Measurements from ENCODE around the gene CASKIN1.
"Not testable (repeated sequence)": the region's sequence is repeated elsewhere in the genome, so short reads cannot be mapped to it uniquely, and the experiment has no call there.

The CASKIN1 gene

DNA sequence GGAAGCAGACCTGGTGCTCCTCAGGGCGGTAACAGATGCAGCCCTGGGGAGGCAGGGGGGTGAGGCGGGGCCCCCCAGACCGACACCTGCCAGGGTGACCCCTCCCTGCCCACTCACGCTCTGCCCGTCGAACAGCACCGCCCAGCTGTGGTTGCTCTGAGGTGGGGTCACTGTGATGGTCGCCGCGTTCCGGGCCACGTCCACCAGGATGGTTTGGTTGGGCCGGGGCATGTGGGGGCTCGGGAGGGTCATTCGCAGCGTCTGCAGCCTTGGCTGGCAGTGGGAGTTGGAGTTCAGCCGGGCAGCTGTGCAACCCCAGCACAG lies 13.6 kb upstream of the CASKIN1 start:
- DNase-seq, result no peak

- DNase-seq, result no peak
These were observed 13.0 kb upstream of the CASKIN1 start for GRCh38 chr16:2209258-2210008.

GRCh38 chr16:2208772-2209171 lies 12.4 kb upstream of the CASKIN1 start:
- DNase-seq, result no peak

GRCh38 chr16:2208308-2208707 lies 11.9 kb upstream of the CASKIN1 start:
- no peak for DNase-seq

DNA sequence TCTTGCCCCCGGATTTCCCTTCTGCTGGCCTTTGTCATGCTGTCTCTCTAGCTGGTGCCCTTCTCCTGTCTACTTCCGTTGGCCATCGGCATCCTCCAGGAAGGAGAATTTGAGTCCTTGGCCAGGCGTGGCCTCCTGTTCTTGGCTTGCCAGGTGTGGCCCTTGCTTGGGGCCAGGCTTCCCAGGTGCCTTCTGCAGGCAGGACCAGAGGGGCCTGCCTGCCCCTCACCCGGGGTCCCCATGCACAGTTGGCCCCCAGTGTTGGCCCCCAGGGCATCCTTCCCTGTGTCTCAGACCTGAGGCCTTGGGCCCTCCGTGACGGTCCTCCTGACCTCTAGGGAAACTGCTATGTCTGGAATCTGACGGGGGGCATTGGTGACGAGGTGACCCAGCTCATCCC lies 11.5 kb upstream of the CASKIN1 start:
- no peak for DNase-seq

DNA sequence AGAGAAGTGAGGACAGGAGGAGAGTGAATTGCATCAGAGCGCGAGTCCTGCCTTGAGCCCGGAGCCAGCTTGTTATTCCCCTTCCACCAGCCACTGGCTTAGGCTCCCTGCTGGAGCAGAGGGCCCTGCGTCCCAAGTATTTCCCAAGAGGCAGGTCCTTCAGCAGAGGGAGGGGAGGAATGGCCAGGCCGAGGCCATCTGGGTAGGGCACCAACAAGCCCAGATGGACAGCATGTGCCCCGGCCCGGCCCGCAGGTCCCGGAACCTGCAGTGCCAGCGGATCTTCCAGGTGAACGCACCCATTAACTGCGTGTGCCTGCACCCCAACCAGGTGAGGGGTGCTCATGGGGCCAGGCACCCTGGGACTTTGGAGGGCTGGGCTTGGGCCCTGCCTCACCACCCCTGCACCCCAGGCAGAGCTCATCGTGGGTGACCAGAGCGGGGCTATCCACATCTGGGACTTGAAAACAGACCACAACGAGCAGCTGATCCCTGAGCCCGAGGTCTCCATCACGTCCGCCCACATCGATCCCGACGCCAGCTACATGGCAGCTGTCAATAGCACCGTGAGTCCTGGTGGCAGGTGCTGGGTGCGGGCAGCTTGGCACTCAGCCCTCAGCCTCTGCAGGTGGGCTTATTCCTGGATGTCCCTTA lies 10.5 kb upstream of the CASKIN1 start:
- peak; percentile 47 for DNase-seq

DNA sequence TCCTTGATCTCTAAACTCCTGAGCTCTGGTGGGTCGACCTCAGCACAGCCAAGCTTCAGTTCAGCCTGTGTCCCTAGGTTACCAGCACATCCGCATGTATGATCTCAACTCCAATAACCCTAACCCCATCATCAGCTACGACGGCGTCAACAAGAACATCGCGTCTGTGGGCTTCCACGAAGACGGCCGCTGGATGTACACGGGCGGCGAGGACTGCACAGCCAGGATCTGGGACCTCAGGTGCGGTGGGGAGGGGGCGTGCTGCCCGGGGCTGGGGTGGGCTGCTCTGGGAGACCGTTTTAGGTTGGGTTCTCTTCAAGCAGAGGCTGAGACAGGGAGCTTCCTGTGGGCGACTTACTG lies 10.0 kb upstream of the CASKIN1 start:
- no peak for DNase-seq

- DNase-seq, result no peak
These were observed 9.5 kb upstream of the CASKIN1 start for GRCh38 chr16:2205967-2206313.

GRCh38 chr16:2205104-2205966 lies 8.9 kb upstream of the CASKIN1 start, which contains the start of gene MLST8:
Gene MLST8, plus strand, starts transcription at chr16:2205454. Its CDS starts 632 bp downstream, at chr16:2206086.
- DNase-seq, result peak; percentile 83

DNA sequence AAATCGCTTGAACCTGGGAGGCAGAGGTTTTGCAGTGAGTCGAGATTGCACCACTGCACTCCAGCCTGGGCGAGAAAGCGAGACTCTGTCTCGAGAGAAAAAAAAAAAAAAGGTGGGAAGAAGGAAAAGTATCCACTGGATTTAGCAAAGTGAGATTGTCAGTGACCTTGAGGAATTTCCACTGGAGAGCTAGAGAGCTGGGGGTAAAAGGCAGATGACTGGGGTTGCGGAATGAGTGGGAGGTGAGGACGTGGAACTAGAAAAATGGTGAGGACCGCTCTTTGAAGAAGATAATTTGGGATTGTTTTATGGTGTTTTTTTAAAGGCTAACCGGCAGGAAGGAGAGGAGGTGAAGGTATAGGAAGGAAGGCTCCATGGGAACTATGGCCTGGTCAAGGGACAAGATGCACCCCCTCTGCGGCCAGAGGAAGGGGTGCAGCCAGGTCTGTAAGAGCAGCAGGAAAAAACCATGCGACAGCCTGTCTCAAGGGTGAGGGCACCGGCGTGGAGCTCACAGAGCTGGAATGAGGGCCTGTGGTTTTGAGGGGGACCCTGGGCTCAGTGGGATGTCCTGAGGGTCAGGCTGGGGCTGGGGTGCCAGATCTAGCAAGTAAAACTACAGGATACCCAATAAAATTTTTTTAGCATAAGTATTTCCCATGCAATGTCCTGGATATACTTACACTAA lies 8.2 kb upstream of the CASKIN1 start:
- no peak for DNase-seq

GRCh38 chr16:2203119-2203688 lies 6.8 kb upstream of the CASKIN1 start:
- not testable (repeated sequence) for DNase-seq

- DNase-seq, result no peak
These were observed 3.9 kb upstream of the CASKIN1 start for GRCh38 chr16:2200313-2200712.

GRCh38 chr16:2199621-2200139 lies 3.3 kb upstream of the CASKIN1 start:
- DNase-seq, result no peak

GRCh38 chr16:2199095-2199494 lies 2.7 kb upstream of the CASKIN1 start:
- no peak for DNase-seq

GRCh38 chr16:2198283-2198682 lies 1.9 kb upstream of the CASKIN1 start:
- no peak for DNase-seq

GRCh38 chr16:2197765-2198164 lies 1.4 kb upstream of the CASKIN1 start:
- DNase-seq, result no peak

DNA sequence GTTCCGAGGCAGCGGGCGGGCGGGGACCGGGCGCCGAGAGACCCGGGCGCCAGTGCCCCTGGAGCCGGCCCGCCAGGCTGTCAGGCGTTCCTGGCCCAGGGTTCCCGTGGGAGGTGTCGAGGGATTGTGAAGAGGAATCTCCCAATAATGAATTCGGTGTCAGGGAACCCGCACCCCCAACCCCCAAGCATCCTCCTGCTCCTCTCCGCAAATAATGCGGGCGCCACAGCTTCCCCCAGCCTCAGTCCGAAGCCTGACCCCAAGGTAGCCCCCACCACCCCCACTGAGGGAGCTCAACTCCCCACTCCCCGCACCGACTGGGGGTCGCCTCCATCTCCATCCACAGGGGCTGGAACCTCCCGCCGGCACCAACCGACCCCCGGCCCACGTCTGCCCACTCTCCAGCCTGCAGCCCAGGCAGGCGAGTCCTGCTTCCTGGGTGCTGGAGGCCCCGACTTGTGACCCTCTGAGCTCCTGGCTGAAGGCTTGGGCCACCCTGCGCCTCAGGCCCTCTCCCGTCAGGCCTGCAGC lies 641 bp upstream of the CASKIN1 start:
- DNase-seq, result no peak

DNA sequence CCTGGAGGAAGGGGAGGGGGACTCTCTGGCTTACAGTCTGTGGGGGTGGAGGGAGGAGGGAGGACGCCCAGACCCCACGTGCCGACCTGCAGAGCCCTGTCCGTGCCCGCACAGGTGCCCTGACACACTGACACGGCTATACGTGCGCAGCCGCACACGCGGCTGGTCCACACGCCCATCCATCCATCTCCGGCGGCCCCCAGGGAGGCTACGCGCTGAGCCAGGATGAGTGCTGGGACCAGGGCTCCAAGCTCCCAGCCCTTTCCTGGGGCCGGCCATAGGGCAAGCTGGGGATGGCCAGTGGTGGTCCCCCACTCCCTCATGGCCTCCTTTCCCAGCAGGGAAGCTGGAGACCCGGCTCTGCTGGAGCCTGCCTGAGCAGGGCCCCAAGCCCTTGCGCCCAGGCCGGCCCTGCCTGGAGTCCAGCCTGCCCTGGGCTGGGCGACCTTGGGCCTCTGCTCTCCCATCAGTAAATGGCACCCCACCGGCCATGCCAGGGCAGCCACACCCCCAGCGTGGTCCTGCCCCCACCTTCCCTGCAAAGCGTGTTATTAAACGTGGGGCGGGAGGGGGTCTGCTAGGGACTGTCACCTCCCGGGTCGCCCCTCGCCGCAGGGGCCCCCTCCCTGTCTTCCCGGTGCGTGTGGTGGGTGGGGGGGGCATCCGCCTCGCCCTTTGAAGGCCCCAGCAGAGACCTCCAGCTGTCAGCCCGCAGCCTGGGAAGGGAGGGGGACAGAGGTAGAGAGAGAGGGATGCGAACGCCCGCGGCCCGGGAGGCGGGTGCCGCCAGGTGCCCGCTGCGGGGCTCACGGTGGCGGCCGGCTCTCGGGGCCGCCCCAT lies 863 bp downstream of the CASKIN1 start:
- DNase-seq, result no peak

GRCh38 chr16:2194852-2195321 lies 1.5 kb downstream of the CASKIN1 start:
- peak; percentile 27 for DNase-seq

GRCh38 chr16:2194166-2194834 lies 2.1 kb downstream of the CASKIN1 start:
- no peak for DNase-seq

- no peak for DNase-seq
These were observed 5.0 kb downstream of the CASKIN1 start for GRCh38 chr16:2191446-2191706.
